Stimulated activated CD8-positive, alpha-beta memory T cell treated with anti-CD3 and anti-CD28 coated beads, Interleukin-15, amount 100 ng/mL, for 48 hours (primary cell): ENCODE measurements around the gene IGSF22.
"Not testable (repeated sequence)": the region's sequence is repeated elsewhere in the genome, so short reads cannot be mapped to it uniquely, and the experiment has no call there.

ENCODE experiments used
- DNase-seq, 2 donors: peaks; one replicate each; pipeline ENCODE4 v3.0.0-alpha.2; 2020; ENCODE audit warnings: low read depth in 2 of 2

Gene IGSF22

DNA sequence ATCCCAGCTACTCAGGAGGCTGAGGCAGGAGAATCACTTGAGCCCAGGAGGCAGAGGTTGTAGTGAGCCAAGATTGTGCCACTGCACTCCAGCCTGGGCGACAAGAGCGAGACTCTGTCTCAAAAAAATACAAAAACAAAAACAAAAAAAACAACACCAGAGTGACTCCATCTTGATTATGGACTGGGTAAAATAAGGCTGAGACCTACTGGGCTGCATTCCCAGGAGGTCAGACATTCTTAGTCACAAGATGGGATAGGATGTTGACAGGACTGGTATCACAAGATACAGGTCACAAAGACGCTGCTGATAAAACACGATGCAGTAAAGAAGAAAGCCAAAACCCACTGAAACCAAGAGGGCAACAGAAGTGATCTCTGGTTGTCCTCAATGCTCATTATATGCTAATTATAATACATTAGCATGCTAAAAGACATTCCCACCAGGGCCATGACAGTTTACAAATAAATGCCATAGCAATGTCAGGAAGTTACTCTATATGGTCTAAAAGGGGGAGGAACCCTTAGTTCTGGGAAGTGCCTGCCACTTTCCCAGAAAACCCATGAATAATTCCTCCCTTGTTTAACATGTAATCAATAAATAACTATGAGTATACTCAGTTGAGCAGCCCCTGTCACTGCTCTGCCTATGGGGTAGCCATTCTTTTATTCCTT lies 34.4 kb downstream of the IGSF22 start:
- DNase-seq, result not testable (repeated sequence)

DNA sequence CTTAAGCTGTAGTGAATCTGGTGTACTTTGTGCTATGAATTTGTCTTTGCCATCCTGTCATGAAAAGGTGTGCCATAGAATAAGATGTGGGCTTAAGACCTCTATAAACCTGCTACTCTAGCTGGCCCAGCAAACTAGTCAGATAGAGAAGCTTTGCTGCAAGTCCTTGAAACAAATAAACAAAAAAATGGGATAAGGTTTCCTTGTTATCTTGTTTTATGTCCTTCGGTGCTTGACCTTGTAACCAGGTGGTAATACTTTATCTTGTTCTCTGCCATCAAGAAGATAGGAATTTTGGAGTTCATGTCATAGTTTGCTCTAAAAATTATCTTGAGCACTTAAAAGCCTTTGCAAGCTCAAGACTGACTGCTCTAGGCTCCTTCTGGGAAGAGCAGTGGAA lies 41.7 kb downstream of the IGSF22 start:
- no peak for DNase-seq

DNA sequence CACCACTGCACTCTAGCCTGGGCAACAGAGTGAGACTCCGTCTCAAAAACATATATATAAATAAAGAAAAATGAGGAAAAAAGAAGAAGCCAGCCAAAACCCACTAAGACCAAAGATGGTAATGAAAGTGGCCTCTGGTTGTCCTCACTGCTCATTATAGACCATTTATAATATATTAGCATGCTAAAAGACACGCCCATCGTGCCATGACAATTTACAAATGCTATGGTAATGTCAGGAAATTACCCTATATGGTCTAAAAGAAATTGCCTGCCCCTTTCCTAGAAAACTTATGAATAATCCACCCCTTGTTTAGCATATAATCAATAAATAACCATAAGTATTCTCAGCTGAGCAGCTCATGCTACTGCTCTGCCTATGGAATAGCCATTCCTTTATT lies 43.5 kb downstream of the IGSF22 start:
- no peak for DNase-seq

DNA sequence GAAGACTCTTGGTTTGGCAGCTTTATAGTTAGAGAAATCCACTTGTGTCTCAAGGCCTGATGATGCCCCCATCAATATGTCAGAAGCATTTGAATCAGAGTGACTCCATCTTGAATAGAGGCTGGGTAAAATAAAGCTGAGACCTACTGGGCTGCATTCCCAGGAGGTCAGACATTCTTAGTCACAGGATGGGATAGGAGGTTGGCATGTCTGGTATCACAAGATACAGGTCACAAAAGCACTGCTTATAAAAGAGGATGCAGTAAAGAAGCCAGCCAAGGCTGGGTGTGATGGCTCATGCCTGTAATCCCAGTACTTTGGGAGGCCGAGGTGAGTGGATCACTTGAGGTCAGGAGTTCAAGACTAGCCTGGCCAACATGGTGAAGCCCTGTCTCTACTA lies 44.0 kb downstream of the IGSF22 start:
- DNase-seq, result not testable (repeated sequence)

DNA sequence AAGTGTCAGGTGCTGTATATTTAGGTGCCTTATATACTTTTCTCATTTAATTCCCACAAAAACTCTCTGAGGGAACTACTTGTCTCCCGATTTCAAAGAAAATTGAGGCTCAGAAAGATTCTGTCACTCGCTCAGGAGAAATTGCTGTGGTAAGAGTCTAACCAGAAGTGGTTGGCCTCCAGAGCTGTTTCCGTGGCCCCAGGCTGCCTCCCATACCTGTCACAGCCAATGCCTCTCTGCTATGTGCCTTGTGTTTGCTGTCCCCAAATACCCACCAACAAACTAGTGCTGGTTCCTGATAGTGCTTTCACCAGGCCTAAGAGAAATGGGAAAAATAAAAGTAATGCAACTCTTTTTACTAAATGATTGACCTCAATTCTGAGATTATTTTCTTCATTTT lies 48.4 kb downstream of the IGSF22 start:
- no peak for DNase-seq

DNA sequence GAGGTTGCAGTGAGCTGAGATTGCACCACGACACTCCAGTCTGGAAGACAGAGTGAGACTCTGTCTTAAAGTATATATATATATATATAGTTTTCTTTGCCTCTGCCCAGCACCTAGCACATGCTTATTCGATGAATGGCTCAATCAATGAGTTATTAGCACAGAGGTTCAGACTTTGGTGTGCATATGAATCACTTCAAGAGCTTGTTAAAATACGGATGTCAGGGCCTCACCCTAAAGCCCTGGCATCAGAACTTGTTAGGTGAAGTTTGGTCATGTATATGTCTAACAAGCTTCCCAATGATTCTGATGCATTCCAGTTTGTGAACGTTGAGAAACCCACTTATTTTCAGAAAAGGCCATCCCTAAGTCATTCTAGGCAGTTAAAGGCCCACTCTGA lies 49.2 kb downstream of the IGSF22 start:
- no peak for DNase-seq

DNA sequence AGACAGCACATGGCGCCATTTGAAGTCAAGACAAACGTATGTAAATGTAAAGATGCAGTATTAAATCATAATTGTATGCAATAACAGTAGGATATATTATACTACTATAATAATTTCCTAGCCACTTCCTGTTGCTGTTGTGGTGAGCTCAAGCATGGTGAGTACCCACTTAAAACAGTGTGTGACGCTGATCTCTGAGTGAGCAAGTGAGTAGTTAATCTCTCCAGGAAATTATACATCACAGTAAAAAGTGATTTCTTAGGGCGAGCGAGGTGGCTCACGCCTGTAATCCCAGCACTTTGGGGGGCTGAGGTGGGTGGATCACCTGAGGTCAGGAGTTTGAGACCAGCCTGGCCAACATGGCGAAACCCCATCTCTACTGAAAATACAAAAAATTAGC lies 53.8 kb downstream of the IGSF22 start:
- DNase-seq, result peak in 1 of 2 donors; percentile 20

DNA sequence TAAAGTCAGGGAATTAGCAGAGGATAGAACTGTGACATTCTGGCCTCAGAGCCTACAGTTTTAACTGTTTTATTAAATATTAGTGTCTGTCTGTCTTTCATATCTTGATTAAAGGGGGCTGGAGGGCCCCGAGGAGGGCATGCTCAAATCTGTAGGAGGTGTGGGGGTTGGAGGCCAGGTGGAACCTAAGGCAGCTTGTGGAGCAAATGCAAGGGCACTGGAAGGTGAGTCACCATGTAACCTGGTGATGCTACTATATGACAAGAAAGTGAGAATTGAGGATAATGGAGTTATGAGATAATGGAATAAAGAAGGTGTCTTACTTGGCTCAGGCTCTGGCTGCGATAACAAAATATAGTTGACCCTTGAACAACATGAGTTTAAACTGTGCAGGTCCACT lies 54.7 kb downstream of the IGSF22 start:
- no peak for DNase-seq

DNA sequence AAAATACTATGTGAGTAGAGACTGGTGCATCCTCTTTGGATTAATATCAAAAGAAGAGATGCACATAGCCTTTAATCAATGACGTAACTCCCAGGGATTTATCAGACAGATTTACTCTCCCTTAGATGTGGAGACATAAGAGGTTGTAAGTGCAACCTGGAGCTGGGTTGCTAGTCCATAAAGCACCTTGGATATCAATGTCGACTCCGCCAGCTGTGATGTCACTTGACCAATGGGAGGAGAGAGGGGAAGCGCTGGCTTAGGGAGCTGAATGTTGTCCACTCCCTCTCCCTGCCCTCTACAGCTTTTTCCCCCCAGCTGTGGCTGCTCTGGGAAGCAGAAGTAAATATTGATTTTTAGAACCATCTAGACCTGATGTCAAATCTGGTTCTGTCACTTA lies 56.3 kb downstream of the IGSF22 start:
- DNase-seq, result no peak

DNA sequence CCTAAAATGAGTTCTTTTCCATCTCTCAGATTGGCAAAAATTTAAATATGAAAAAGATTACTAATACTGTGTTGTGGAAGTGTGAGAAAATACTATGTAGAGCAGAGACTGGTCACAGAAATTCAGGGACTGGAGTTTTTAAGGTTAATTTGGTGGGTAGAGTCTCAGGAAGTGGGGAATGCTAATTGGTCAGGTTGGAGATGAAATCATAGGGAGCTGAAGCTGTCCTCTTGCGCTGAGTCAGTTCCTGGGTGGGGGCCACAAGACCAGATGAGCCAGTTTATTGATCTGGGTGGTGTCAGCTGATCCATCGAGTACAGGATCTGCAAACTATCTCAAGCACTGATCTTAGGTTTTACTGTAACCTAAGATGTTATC lies 56.8 kb downstream of the IGSF22 start:
- DNase-seq, result peak in 1 of 2 donors; percentile 21

DNA sequence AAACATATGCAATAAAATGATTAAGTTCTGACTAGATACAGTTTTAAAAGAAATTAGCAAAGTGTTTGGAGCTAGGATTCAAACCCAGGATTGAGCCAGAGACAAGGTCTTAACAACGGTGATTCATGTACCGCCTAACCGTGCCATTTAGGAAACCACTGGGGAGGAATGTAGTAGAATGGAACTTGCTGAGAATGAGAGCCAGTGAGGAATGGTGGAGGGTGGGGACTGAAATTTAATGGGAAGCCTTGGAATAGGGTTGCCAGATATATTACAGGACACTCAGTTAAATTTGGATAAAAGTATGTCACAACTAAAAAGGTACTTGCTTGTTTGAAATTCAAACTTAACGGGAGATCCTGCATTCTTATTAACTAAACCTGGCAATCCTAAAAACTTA lies 57.9 kb downstream of the IGSF22 start:
- no peak for DNase-seq

DNA sequence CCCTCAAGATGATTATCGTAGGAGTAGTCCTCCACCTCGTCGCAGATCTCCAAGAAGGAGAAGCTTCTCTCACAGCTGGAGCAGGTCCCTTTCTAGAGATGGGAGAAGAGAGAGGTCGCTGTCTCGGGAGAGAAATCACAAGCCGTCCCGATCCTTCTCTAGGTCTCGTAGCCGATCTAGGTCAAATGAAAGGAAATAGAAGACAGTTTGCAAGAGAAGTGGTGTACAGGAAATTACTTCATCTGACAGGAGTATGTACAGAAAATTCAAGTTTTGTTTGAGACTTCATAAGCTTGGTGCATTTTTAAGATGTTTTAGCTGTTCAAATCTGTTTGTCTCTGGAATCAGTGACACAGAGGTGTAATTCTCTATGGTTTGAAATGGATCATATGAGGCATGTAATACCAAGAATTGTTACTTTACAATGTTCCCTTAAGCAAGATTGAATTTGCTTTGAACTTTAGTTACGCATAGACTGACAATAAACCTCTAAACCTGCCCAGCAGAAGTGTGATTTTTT lies 60.6 kb downstream of the IGSF22 start:
- not testable (repeated sequence) for DNase-seq

DNA sequence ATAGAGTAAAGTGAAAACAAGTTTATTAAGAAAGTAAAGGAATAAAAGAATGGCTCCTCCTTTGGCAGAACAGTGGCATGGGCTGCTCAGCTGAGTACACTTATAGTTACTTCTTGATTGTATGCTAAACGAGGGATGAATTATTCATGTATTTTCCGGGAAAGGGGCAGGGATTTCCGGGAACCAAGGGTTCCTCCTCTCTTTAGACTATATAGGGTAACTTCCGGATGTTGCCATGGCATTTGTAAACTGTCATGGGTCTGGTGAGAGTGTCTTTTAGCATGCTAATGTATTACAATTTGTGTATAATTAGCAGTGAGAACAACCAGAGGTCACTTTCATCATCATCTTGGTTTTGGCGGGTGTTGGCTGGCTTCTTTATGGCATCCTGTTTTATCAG lies 68.3 kb downstream of the IGSF22 start:
- no peak for DNase-seq
